Stimulated activated CD4-positive, alpha-beta T cell treated with anti-CD3 and anti-CD28 coated beads, Interleukin-15, amount 100 ng/mL, for 24 hours (primary cell): Measurements from ENCODE around the gene KCNMA1.

ENCODE experiments used
- DNase-seq: peaks from one replicate; pipeline ENCODE4 v3.0.0-alpha.2; 2020

Gene KCNMA1

GRCh38 chr10:76899490-76899889, 738.1 kb downstream of the KCNMA1 start:
- DNase-seq, result no peak

- no peak for DNase-seq
Observed at GRCh38 chr10:76892766-76893479, 744.7 kb downstream of the KCNMA1 start.

GRCh38 chr10:76887223-76888010, 750.2 kb downstream of the KCNMA1 start:
- DNase-seq, result no peak

GRCh38 chr10:76885816-76886215, 751.8 kb downstream of the KCNMA1 start:
- no peak for DNase-seq

GRCh38 chr10:76884673-76885275, 752.8 kb downstream of the KCNMA1 start:
- DNase-seq, result no peak

- no peak for DNase-seq
Observed at GRCh38 chr10:76883596-76883995, 754.0 kb downstream of the KCNMA1 start.

- no peak for DNase-seq
Observed at GRCh38 chr10:76882796-76883195, 754.8 kb downstream of the KCNMA1 start.

GRCh38 chr10:76882245-76882644, 755.4 kb downstream of the KCNMA1 start:
- DNase-seq, result no peak

- DNase-seq, result no peak
Observed at GRCh38 chr10:76881477-76882220, 756.0 kb downstream of the KCNMA1 start.

GRCh38 chr10:76880931-76881330, 756.7 kb downstream of the KCNMA1 start:
- no peak for DNase-seq

GRCh38 chr10:76879116-76879913, 758.3 kb downstream of the KCNMA1 start:
- DNase-seq, result no peak

- no peak for DNase-seq
Observed at GRCh38 chr10:76878514-76878913, 759.1 kb downstream of the KCNMA1 start.

GRCh38 chr10:76874896-76875295, 762.7 kb downstream of the KCNMA1 start:
- no peak for DNase-seq

- DNase-seq, result no peak
Observed at GRCh38 chr10:76874176-76874575, 763.4 kb downstream of the KCNMA1 start.

GRCh38 chr10:76871697-76872295, 765.8 kb downstream of the KCNMA1 start:
- no peak for DNase-seq

- no peak for DNase-seq
Observed at GRCh38 chr10:76869931-76870330, 767.7 kb downstream of the KCNMA1 start.

- no peak for DNase-seq
Observed at GRCh38 chr10:76868098-76868977, 769.3 kb downstream of the KCNMA1 start.

GRCh38 chr10:76866841-76867586, 770.6 kb downstream of the KCNMA1 start:
- DNase-seq, result no peak

- DNase-seq, result no peak
Observed at GRCh38 chr10:76864922-76865321, 772.7 kb downstream of the KCNMA1 start.

GRCh38 chr10:76858721-76859120, 778.9 kb downstream of the KCNMA1 start:
- no peak for DNase-seq
